PC-9 (cell line): ENCODE measurements around the gene KIF3C. TPM values are rescaled to one million over a fixed set of nuclear protein-coding genes. Genes with fewer than 3 reads are reported as not detected.

ENCODE experiments used
- BruUV-seq: library from RNA; stranded (reverse); fragments of 400-500 nt; replicated peaks from 2 replicates; lab custom pipeline; 2021; lab: Mats Ljungman, UMichigan
- CTCF ChIA-PET: fragments of 300-600 bp; sonication (Branson Sonifier 250); formaldehyde crosslinking; loops from one replicate; lab custom pipeline; 2022; ENCODE audit warnings: antibody characterized with exemption; lab: Charles Lee
- POLR2A ChIA-PET: fragments of 300-600 bp; sonication (Branson Sonifier 250); formaldehyde crosslinking; loops from one replicate; lab custom pipeline; 2022; ENCODE audit warnings: antibody characterized with exemption; ENCODE audit not compliant: unreplicated experiment; lab: Charles Lee
- DNase-seq, 2 experiments: peaks; one replicate each; pipeline versions ENCODE4 v3.0.0 to v3.0.0-alpha.2; 2015 to 2022; ENCODE audit warnings: mixed read lengths in 1 of 2
- H2AFZ ChIP-seq: fragments of 200-600 bp; sonication (generic); 2 replicates; pipeline ENCODE4 v1.8.1; 2017; ENCODE audit warnings: antibody characterized with exemption
- H3F3A ChIP-seq: fragments of 200-600 bp; sonication (generic); 2 replicates; pipeline ENCODE4 v1.8.1; 2017; ENCODE audit warnings: antibody characterized with exemption, mild to moderate bottlenecking, low read depth; ENCODE audit not compliant: insufficient read depth
- H3K27ac ChIP-seq: fragments of 200-600 bp; sonication (generic); 2 replicates; pipeline ENCODE4 v1.6.1; 2016; ENCODE audit warnings: mixed run types
- H3K27me3 ChIP-seq: fragments of 200-600 bp; sonication (generic); 2 replicates; pipeline ENCODE4 v1.6.1; 2016; ENCODE audit warnings: low read depth, mixed run types; ENCODE audit not compliant: insufficient read depth
- H3K36me3 ChIP-seq: fragments of 200-600 bp; sonication (generic); 2 replicates; pipeline ENCODE4 v1.6.1; 2016; ENCODE audit warnings: low read depth, mixed run types
- H3K4me1 ChIP-seq: fragments of 200-600 bp; sonication (generic); replicated peaks from 2 replicates; pipeline ENCODE4 v1.6.1; 2016; ENCODE audit warnings: mixed run types; ENCODE audit not compliant: insufficient read depth
- H3K4me2 ChIP-seq: fragments of 200-600 bp; sonication (generic); 2 replicates; pipeline ENCODE4 v1.6.1; 2017; ENCODE audit warnings: mixed run types
- H3K4me3 ChIP-seq: fragments of 200-600 bp; sonication (generic); 2 replicates; pipeline ENCODE4 v1.6.1; 2016; ENCODE audit warnings: mixed run types
- H3K79me2 ChIP-seq: fragments of 200-600 bp; sonication (generic); 2 replicates; pipeline ENCODE4 v1.6.1; 2017; ENCODE audit warnings: low read depth, mixed run types
- H3K9me2 ChIP-seq: fragments of 200-600 bp; sonication (generic); 2 replicates; pipeline ENCODE4 v1.8.1; 2017; ENCODE audit warnings: mild to moderate bottlenecking; ENCODE audit not compliant: insufficient read depth
- H3K9me3 ChIP-seq: fragments of 200-600 bp; sonication (generic); 2 replicates; pipeline ENCODE4 v1.8.1; 2016; ENCODE audit warnings: low read depth; ENCODE audit not compliant: insufficient read depth
- H4K20me1 ChIP-seq: fragments of 200-600 bp; sonication (generic); 2 replicates; pipeline ENCODE4 v1.8.1; 2017; ENCODE audit not compliant: insufficient read depth
- CTCF ChIP-seq: fragments of 200-600 bp; sonication (generic); conservative IDR thresholded peaks from 2 replicates; pipeline ENCODE4 v1.6.1; 2017; ENCODE audit warnings: mixed run types, antibody characterized with exemption, mild to moderate bottlenecking, moderate library complexity
- EZH2 ChIP-seq: fragments of 200-600 bp; sonication (generic); IDR thresholded peaks from 2 replicates; pipeline ENCODE4 v1.8.0; 2017; ENCODE audit warnings: antibody characterized with exemption, low read depth
- intact Hi-C: fragments of 100-400 bp; cut with micrococcal nuclease; formaldehyde crosslinking; loops from one replicate; pipeline ENCODE4 v1.10.0; 2022; ENCODE audit not compliant: unreplicated experiment
- total RNA-seq: library from RNA; stranded (reverse); gene quantifications from 2 replicates; pipeline ENCODE4 v1.2.3, GENCODE V29; 2021

The KIF3C gene
- total RNA-seq, 1 experiment from 2014 or later, result 50.5 TPM

- no peaks in the 10 kb centered on the region for H3K36me3 ChIP-seq
- H2AFZ ChIP-seq, result no peak overlapping the region
- ChIA-PET CTCF (no interaction called here), POLR2A (interaction anchor here (0.6 to 1.1 kb wide), 2 partner anchors 10 to 41 kb away, joined by 3 to 4 read pairs; no protein-coding TSS in a partner anchor)
- H3K4me3 ChIP-seq, result no peak overlapping the region
- H3K4me1 ChIP-seq, result peaks cover 64% of the 10 kb centered on the region
- no peak for TF ChIP-seq EZH2
- no peak for TF ChIP-seq CTCF
- H4K20me1 ChIP-seq, result no peaks in the 10 kb centered on the region
- peak overlapping the region; percentile 73 for H3K4me2 ChIP-seq
- no TSS peak for BruUV-seq
- no peaks in the 10 kb centered on the region for H3K27me3 ChIP-seq
- no peaks in the 10 kb centered on the region for H3K9me2 ChIP-seq
- peaks cover 61% of the 10 kb centered on the region for H3F3A ChIP-seq
- H3K79me2 ChIP-seq, result no peaks in the 10 kb centered on the region
- no peak for DNase-seq
- no peaks in the 10 kb centered on the region for H3K9me3 ChIP-seq
- peak overlapping the region; percentile 96 for H3K27ac ChIP-seq
- intact Hi-C loops, result no loop called here
Measured at GRCh38 chr2:26008095-26008494, 25.8 kb upstream of the KIF3C start.

- H3K9me3 ChIP-seq, result no peaks in the 10 kb centered on the region
- DNase-seq, result no peak
- no peak for TF ChIP-seq EZH2
- TF ChIP-seq CTCF, result no peak
- H3K4me2 ChIP-seq, result no peak overlapping the region
- no peaks in the 10 kb centered on the region for H4K20me1 ChIP-seq
- no TSS peak for BruUV-seq
- no peaks in the 10 kb centered on the region for H3K36me3 ChIP-seq
- peaks cover 30% of the 10 kb centered on the region for H3F3A ChIP-seq
- H3K27ac ChIP-seq, result no peak overlapping the region
- H3K4me3 ChIP-seq, result no peak overlapping the region
- CTCF ChIA-PET, result interaction anchor here (0.6 kb wide), 1 partner anchor 39 kb away, joined by 3 read pairs; no protein-coding TSS in a partner anchor
- no peaks in the 10 kb centered on the region for H3K9me2 ChIP-seq
- no peaks in the 10 kb centered on the region for H3K79me2 ChIP-seq
- no peak overlapping the region for H2AFZ ChIP-seq
- POLR2A ChIA-PET, result no interaction called here
- peaks cover 54% of the 10 kb centered on the region for H3K4me1 ChIP-seq
- intact Hi-C loops, result no loop called here
- no peaks in the 10 kb centered on the region for H3K27me3 ChIP-seq
Measured at GRCh38 chr2:26002632-26003310, 20.5 kb upstream of the KIF3C start.

- Histone ChIP-seq H3K4me3 (no peak overlapping the region), H3K9me3 (no peaks in the 10 kb centered on the region), H3F3A (peaks cover 28% of the 10 kb centered on the region), H3K4me2 (no peak overlapping the region), H3K36me3 (no peaks in the 10 kb centered on the region), H4K20me1 (no peaks in the 10 kb centered on the region), H3K79me2 (no peaks in the 10 kb centered on the region), H2AFZ (no peak overlapping the region), H3K4me1 (peaks cover 53% of the 10 kb centered on the region), H3K27me3 (no peaks in the 10 kb centered on the region), H3K27ac (no peak overlapping the region), H3K9me2 (no peaks in the 10 kb centered on the region)
- ChIA-PET CTCF (no interaction called here), POLR2A (no interaction called here)
- DNase-seq, result no peak
- no TSS peak for BruUV-seq
- intact Hi-C loops, result no loop called here
- no peak for TF ChIP-seq CTCF
- TF ChIP-seq EZH2, result no peak
Measured at GRCh38 chr2:26001743-26002351, 19.6 kb upstream of the KIF3C start.
